ENCODE results near the gene SPATS2.
"Not testable (repeated sequence)": the region's sequence is repeated elsewhere in the genome, so short reads cannot be mapped to it uniquely, and the experiment has no call there.

The SPATS2 gene

GRCh38 chr12:49367381-49368239 is at the start of gene SPATS2:
Gene SPATS2 (plus strand): TSS chr12:49367462. CDS start chr12:49461013, 93,551 bp downstream.
- ATAC-seq (ENCODE audit: low read depth) (no peak), DNase-seq (ENCODE audit: low spot score in 2 of 2) (peak in 1 of 2 donors; percentile 77)
- no peaks in the 10 kb centered on the region for H3K9me3 Mint-ChIP-seq
- H3K27ac Mint-ChIP-seq: peak within 1 kb of the TSS; percentile 81
- H3K27me3 Mint-ChIP-seq: no peaks in the 10 kb centered on the region
- peak within 1 kb of the TSS; percentile 84 for H3K4me3 Mint-ChIP-seq
- H3K4me1 Mint-ChIP-seq: peaks cover 26% of the 10 kb centered on the region
- peaks cover under 1% of the 10 kb centered on the region for H3K36me3 Mint-ChIP-seq

DNA sequence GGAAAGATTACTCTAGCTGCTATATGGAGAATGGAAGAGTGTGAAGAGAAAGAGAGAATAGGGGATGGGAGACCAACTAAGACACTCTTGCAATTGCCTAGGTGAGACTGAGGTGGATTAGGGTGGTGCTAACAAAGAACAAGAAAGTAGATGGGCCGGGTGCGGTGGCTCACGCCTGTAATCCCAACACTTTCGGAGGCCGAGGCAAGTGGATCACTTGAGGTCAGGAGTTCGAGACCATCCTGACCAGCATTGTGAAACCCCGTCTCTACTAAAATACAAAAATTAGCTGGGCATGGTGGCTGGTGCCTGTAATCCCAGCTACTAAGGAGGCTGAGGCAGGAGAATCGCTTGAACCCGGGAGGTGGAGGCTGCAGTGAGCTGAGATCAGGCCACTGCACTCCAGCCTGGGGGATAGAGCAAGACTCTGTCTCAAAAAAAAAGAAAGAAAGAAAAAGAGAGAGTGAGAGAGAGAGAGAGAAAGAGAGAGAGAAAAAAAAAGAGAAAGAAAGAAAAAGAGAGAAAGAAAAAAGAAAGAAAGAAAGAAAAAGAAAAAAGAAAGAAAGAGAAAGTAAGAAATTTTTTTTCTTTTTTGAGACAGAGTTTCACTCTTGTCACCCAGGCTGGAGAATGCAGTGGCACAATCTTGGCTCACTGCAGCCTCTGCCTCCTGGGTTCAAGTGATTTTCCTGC is 46.7 kb upstream of the SPATS2 start:
- H3K36me3 Mint-ChIP-seq; H3K9me3 Mint-ChIP-seq; H3K27ac Mint-ChIP-seq; H3K27me3 Mint-ChIP-seq; DNase-seq (ENCODE audit: low spot score in 2 of 2); ATAC-seq (ENCODE audit: low read depth): not testable (repeated sequence)
- peaks cover 14% of the 10 kb centered on the region for H3K4me1 Mint-ChIP-seq
- peak overlapping the region; percentile 17 for H3K4me3 Mint-ChIP-seq

DNA sequence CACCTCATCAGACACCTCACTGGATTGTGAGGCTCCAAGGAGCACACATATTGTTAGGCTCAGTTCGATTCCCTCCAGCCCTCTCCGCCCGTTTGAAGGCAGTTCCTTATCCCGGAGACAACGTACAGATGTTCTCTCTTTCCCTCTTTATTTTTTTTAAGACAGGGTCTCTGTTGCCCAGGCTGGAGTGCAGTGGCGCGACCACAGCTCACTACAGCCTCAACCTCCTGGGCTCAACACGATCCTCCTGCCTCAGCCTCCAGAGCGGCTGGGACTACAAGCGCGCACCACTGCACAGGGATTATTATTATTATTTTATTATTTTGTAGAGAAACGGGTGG is 44.9 kb upstream of the SPATS2 start:
- Mint-ChIP-seq H3K27ac (peak overlapping the region; percentile 58), H3K4me3 (peak overlapping the region; percentile 97), H3K27me3 (no peaks in the 10 kb centered on the region), H3K36me3 (no peaks in the 10 kb centered on the region), H3K9me3 (no peaks in the 10 kb centered on the region), H3K4me1 (peaks cover 14% of the 10 kb centered on the region)
- ATAC-seq (ENCODE audit: low read depth) (no peak), DNase-seq (ENCODE audit: low spot score in 2 of 2) (no peak)

DNA sequence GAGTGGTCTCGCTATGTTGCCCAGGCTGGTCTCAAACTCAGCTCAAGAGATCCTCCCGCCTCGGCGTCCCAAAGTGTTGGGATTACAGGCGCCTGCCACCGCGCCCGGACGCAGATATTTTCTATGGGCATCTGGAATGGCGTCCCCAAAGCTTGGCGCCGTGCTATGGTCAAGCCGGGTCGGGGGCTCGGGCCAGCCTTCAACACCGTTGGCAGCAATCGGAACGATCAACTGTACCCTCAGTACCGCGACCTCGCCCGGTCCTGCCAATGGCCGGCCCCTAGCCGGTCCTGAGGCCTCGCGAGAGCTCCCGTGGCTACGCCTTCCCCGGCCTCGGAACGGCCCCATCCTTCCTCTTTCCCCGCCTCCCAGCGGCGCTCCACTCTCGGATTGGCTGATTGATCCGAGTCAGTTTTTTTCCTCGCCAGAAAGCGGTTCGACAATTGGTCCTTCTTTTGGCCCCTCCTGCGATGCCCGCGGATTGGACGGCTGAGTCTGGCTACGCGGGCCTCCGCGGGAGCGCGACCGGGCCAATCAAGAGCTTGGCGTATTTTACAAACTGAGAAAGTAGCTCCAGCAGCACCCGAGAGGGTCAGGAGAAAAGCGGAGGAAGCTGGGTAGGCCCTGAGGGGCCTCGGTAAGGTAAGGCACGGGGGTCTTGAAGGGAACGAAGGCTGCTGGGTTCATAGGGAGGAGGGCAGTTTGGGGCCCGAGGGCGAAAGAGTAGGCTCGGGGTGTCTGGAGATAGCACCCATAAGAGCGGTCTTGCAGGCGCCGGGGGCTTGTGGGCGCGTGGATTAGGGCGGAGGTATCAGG is 44.3 kb upstream of the SPATS2 start, which contains the start of gene TROAP:
TROAP (plus strand) TSS at position 548 of the 816 bp plus-strand sequence. CDS start 354 bp downstream, outside the sequence.
- ATAC-seq (ENCODE audit: low read depth) (peak; percentile 94), DNase-seq (ENCODE audit: low spot score in 2 of 2) (peak; percentile 88 to 97)
- Mint-ChIP-seq H3K27ac (peak within 1 kb of the TSS; percentile 58), H3K9me3 (no peaks in the 10 kb centered on the region), H3K4me1 (peaks cover 14% of the 10 kb centered on the region), H3K36me3 (no peaks in the 10 kb centered on the region), H3K27me3 (no peaks in the 10 kb centered on the region), H3K4me3 (peak within 1 kb of the TSS; percentile 97)

- H3K4me1 Mint-ChIP-seq: peaks cover 14% of the 10 kb centered on the region
- DNase-seq (ENCODE audit: low spot score in 2 of 2) (no peak), ATAC-seq (ENCODE audit: low read depth) (no peak)
- H3K36me3 Mint-ChIP-seq: no peaks in the 10 kb centered on the region
- H3K27ac Mint-ChIP-seq: peak overlapping the region; percentile 58
- no peaks in the 10 kb centered on the region for H3K9me3 Mint-ChIP-seq
- peak overlapping the region; percentile 97 for H3K4me3 Mint-ChIP-seq
- no peaks in the 10 kb centered on the region for H3K27me3 Mint-ChIP-seq
These were observed 43.7 kb upstream of the SPATS2 start for GRCh38 chr12:49323524-49324097.

DNA sequence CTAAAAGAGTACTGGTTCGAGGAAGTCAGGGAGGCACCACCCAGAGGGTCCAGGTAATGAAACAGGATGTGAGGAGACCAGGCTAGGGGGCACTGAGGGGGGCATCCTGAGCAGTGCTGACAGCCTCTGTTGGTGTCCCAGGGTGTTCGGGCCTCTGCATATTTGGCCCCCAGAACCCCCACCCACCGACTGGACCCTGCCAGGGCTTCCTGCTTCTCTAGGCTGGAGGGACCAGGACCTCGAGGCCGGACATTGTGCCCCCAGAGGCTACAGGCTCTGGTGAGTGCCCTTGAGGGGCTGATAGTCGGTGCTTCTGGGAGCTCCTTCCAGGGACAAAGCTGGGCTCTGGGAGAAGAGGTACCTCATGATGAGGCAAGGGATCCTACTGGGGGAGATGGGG is 41.7 kb upstream of the SPATS2 start:
- Mint-ChIP-seq H3K4me3 (no peak overlapping the region), H3K27me3 (no peaks in the 10 kb centered on the region), H3K4me1 (peaks cover 14% of the 10 kb centered on the region), H3K27ac (no peak overlapping the region), H3K36me3 (no peaks in the 10 kb centered on the region), H3K9me3 (no peaks in the 10 kb centered on the region)
- DNase-seq (ENCODE audit: low spot score in 2 of 2) (no peak), ATAC-seq (ENCODE audit: low read depth) (no peak)

- no peak for ATAC-seq (ENCODE audit: low read depth)
These were observed 39.9 kb upstream of the SPATS2 start for GRCh38 chr12:49327368-49327767.

DNA sequence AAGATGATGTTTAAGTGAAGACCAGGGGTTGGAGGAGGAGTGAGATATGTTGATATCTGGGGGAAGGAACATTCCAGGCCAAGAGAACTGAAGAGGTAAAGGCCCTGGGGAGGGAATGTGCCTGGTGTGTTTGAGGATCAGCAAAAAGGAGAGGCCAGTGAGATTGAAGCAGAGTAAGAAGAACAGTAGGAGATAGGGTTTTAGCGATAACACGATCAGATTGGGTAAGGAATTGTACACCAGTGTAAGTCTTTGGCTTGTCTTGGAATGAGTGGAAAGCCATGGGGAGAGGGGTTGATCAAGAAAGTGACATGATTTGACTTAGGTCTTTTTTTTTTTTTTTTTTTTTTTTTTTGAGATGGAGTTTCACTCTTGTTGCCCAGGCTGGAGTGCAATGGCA is 39.4 kb upstream of the SPATS2 start:
- Mint-ChIP-seq H3K36me3 (no peaks in the 10 kb centered on the region), H3K4me3 (no peak overlapping the region), H3K27me3 (peaks cover 7% of the 10 kb centered on the region), H3K4me1 (peaks cover 6% of the 10 kb centered on the region), H3K9me3 (no peaks in the 10 kb centered on the region), H3K27ac (no peak overlapping the region)
- ATAC-seq (ENCODE audit: low read depth): no peak
- no peak for DNase-seq (ENCODE audit: low spot score in 2 of 2)

More at GRCh38 chr12:49327368-49327767, 39.9 kb upstream of the SPATS2 start:
- no peak for DNase-seq (ENCODE audit: low spot score in 2 of 2)
- Mint-ChIP-seq H3K4me1 (peaks cover 7% of the 10 kb centered on the region), H3K27me3 (peaks cover 7% of the 10 kb centered on the region), H3K9me3 (no peaks in the 10 kb centered on the region), H3K27ac (no peak overlapping the region), H3K36me3 (no peaks in the 10 kb centered on the region), H3K4me3 (no peak overlapping the region)

DNA sequence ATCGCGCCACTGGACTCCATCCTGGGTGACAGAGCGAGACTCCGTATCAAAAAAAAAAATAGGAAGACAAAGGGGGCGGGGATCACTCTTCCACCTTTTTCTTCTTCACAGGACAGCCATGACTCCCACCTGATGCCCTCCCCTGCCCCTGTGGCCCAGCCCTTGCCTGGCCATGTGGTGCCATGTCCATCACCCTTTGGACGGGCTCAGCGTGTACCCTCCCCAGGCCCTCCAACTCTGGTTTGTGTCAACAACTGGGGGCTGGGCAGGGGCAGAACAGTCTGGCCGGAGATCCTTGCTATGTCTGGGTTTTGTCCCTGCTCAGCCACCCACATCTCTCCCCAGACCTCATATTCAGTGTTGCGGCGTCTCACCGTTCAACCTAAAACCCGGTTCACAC is 38.4 kb upstream of the SPATS2 start:
- Mint-ChIP-seq H3K4me1 (peaks cover 3% of the 10 kb centered on the region), H3K27ac (no peak overlapping the region), H3K27me3 (peaks cover 10% of the 10 kb centered on the region), H3K36me3 (no peaks in the 10 kb centered on the region), H3K9me3 (no peaks in the 10 kb centered on the region), H3K4me3 (no peak overlapping the region)
- ATAC-seq (ENCODE audit: low read depth): no peak
- DNase-seq (ENCODE audit: low spot score in 2 of 2): no peak

- no peak overlapping the region for H3K4me3 Mint-ChIP-seq
- peaks cover 6% of the 10 kb centered on the region for H3K4me1 Mint-ChIP-seq
- no peaks in the 10 kb centered on the region for H3K36me3 Mint-ChIP-seq
- no peak overlapping the region for H3K27ac Mint-ChIP-seq
- ATAC-seq (ENCODE audit: low read depth) (no peak), DNase-seq (ENCODE audit: low spot score in 2 of 2) (no peak)
- H3K27me3 Mint-ChIP-seq: peaks cover 16% of the 10 kb centered on the region
- H3K9me3 Mint-ChIP-seq: no peaks in the 10 kb centered on the region
These were observed 37.1 kb upstream of the SPATS2 start for GRCh38 chr12:49330032-49330619.

GRCh38 chr12:49330631-49331379 is 36.5 kb upstream of the SPATS2 start:
- H3K27ac Mint-ChIP-seq: no peak overlapping the region

DNA sequence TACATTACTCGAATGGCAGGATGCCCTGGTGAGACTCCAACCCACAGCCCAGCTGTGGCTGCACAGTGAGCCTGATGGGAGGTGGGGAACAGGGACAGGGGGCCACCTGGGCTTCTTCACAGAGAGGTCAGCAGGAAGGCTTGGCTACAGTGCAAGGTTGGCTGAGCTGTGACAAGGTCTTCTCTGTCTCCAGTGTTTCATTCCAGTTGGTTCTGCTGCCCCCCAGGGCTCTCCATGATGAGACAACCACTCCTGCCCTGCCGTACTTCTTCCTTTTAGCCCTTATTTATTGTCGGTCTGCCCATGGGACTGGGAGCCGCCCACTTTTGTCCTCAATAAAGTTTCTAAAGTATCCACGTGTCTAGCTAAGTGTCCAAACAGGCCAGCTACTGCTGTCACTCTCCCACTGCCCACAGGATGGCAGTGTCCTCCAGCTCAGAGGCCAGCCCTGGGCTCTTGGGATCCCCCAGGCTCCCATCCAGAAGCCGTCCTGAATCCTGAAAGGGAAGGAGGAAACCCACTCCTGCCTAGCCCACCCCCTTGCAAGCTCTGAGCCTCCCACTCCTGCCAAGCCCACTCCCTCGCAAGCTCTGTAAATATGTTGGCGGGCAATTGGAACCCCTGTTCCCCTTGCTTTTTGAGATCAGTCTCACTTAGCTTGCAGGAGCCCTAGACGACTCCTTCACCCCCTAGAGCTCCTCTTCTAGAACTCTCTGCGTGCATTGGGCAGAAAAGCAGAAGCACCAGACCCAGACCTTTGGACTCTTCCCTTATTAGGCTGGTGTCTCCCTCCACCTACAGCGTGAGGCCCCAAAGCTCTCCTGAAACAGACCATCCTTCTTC is 35.7 kb upstream of the SPATS2 start:
- no peak overlapping the region for H3K27ac Mint-ChIP-seq
- ATAC-seq (ENCODE audit: low read depth): peak; percentile 39
- H3K27me3 Mint-ChIP-seq: peaks cover 22% of the 10 kb centered on the region
- H3K4me1 Mint-ChIP-seq: peaks cover 6% of the 10 kb centered on the region
- no peaks in the 10 kb centered on the region for H3K36me3 Mint-ChIP-seq
- no peak overlapping the region for H3K4me3 Mint-ChIP-seq
- H3K9me3 Mint-ChIP-seq: no peaks in the 10 kb centered on the region
- DNase-seq (ENCODE audit: low spot score in 2 of 2): no peak

More at GRCh38 chr12:49330631-49331379, 36.5 kb upstream of the SPATS2 start:
- ATAC-seq (ENCODE audit: low read depth): no peak
- Mint-ChIP-seq H3K36me3 (no peaks in the 10 kb centered on the region), H3K4me1 (peaks cover 6% of the 10 kb centered on the region), H3K4me3 (no peak overlapping the region), H3K9me3 (no peaks in the 10 kb centered on the region), H3K27me3 (peaks cover 22% of the 10 kb centered on the region)
- no peak for DNase-seq (ENCODE audit: low spot score in 2 of 2)
